Smooth muscle cell (in vitro differentiated cells): ENCODE data around the gene GPHA2. TPM values are rescaled to one million over a fixed set of nuclear protein-coding genes. Genes with fewer than 3 reads are reported as not detected.

Experiments
- DNase-seq: peaks from one replicate; lab custom pipeline; 2025; ENCODE audit not compliant: unreplicated experiment; lab: John Stamatoyannopoulos, UW
- H2AFZ ChIP-seq: fragments of 200-600 bp; sonication (generic); 2 replicates; pipeline ENCODE4 v1.6.0; 2016; ENCODE audit warnings: antibody characterized with exemption, low read depth, mild to moderate bottlenecking
- H3F3A ChIP-seq: fragments of 200-600 bp; sonication (generic); 2 replicates; pipeline ENCODE4 v1.6.0; 2017; ENCODE audit warnings: antibody characterized with exemption, low read depth
- H3K27ac ChIP-seq: fragments of 200-600 bp; sonication (generic); 2 replicates; pipeline ENCODE4 v1.5.1; 2016; ENCODE audit warnings: low read depth, mild to moderate bottlenecking
- H3K27me3 ChIP-seq: fragments of 200-600 bp; sonication (generic); 2 replicates; pipeline ENCODE4 v1.6.1; 2016; ENCODE audit warnings: low read depth, mild to moderate bottlenecking
- H3K36me3 ChIP-seq: fragments of 200-600 bp; sonication (generic); 2 replicates; pipeline ENCODE4 v1.5.1; 2016; ENCODE audit warnings: low read depth
- H3K4me1 ChIP-seq: fragments of 200-600 bp; sonication (generic); 2 replicates; pipeline ENCODE4 v1.5.1; 2016; ENCODE audit warnings: low read depth
- H3K4me2 ChIP-seq: fragments of 200-600 bp; sonication (generic); 2 replicates; pipeline ENCODE4 v1.6.0; 2016; ENCODE audit warnings: mild to moderate bottlenecking
- H3K4me3 ChIP-seq: fragments of 200-600 bp; sonication (generic); 2 replicates; pipeline ENCODE4 v1.5.1; 2016; ENCODE audit warnings: mild to moderate bottlenecking
- H3K79me2 ChIP-seq: fragments of 200-600 bp; sonication (generic); 2 replicates; pipeline ENCODE4 v1.6.0; 2016; ENCODE audit warnings: low read depth, mild to moderate bottlenecking
- H3K9ac ChIP-seq: fragments of 200-600 bp; sonication (generic); 2 replicates; pipeline ENCODE4 v1.6.0; 2016; ENCODE audit warnings: low read depth
- H3K9me3 ChIP-seq: fragments of 200-600 bp; sonication (generic); replicated peaks from 2 replicates; pipeline ENCODE4 v1.5.1; 2016; ENCODE audit warnings: low read depth
- H4K20me1 ChIP-seq: fragments of 200-600 bp; sonication (generic); 2 replicates; pipeline ENCODE4 v1.6.0; 2016; ENCODE audit warnings: low read depth
- CTCF ChIP-seq: fragments of 200-600 bp; sonication (generic); IDR thresholded peaks from 2 replicates; pipeline ENCODE4 v1.5.1; 2017; ENCODE audit warnings: borderline replicate concordance, mild to moderate bottlenecking, antibody characterized with exemption; ENCODE audit not compliant: insufficient read depth, poor library complexity, severe bottlenecking
- WGBS: methylation state at CpG from one replicate; pipeline ENCODE4 v1.1.7; 2016; ENCODE audit warnings: low lambda C conversion rate; 5-methylcytosine and 5-hydroxymethylcytosine counted together
- polyA plus RNA-seq: library from polyadenylated mRNA; unstranded; fragments of >200 nt; fragmentation: Nextera tagmentation; extraction: Ambion mirVana; gene quantifications from 2 replicates; pipeline ENCODE4 v1.2.1, GENCODE V29; 2016
- total RNA-seq: library from RNA; depleted of rRNA; stranded (reverse); fragments of >200 nt; gene quantifications from 2 replicates; pipeline ENCODE4 v1.2.3, GENCODE V29; 2014

GPHA2 gene
- total and polyA plus RNA-seq, 2 experiments from 2014 or later: 0.40 TPM; not detected in 1

- Histone ChIP-seq H3K27ac (no peak overlapping the region), H3K4me2 (no peak overlapping the region), H3F3A (no peaks in the 10 kb centered on the region), H3K27me3 (no peaks in the 10 kb centered on the region), H3K4me3 (no peak overlapping the region), H3K9ac (no peak overlapping the region), H3K79me2 (no peaks in the 10 kb centered on the region), H3K9me3 (no peaks in the 10 kb centered on the region), H3K36me3 (no peaks in the 10 kb centered on the region), H3K4me1 (no peaks in the 10 kb centered on the region), H4K20me1 (no peaks in the 10 kb centered on the region), H2AFZ (no peak overlapping the region)
- TF ChIP-seq CTCF: no peak
- 93% methylated on average over 14 of the region's 14 CpGs for WGBS
- no peak for DNase-seq
These were observed 35.4 kb downstream of the GPHA2 start for GRCh38 chr11:64900263-64900678.

- Histone ChIP-seq H3K36me3 (no peaks in the 10 kb centered on the region), H3K9ac (no peak overlapping the region), H3K4me3 (no peak overlapping the region), H3K27ac (no peak overlapping the region), H4K20me1 (no peaks in the 10 kb centered on the region), H3K27me3 (no peaks in the 10 kb centered on the region), H2AFZ (no peak overlapping the region), H3K4me2 (no peak overlapping the region), H3F3A (no peaks in the 10 kb centered on the region), H3K9me3 (no peaks in the 10 kb centered on the region), H3K4me1 (no peaks in the 10 kb centered on the region), H3K79me2 (no peaks in the 10 kb centered on the region)
- WGBS: 97% methylated on average over 19 of the region's 19 CpGs
- no peak for DNase-seq
- no peak for TF ChIP-seq CTCF
These were observed 37.2 kb downstream of the GPHA2 start for GRCh38 chr11:64898541-64898940.

- H3K9ac ChIP-seq: no peak overlapping the region
- H3K4me3 ChIP-seq: no peak overlapping the region
- no peaks in the 10 kb centered on the region for H4K20me1 ChIP-seq
- no peak for TF ChIP-seq CTCF
- H3K36me3 ChIP-seq: no peaks in the 10 kb centered on the region
- WGBS: 99% methylated on average over 9 of the region's 9 CpGs
- no peaks in the 10 kb centered on the region for H3K27me3 ChIP-seq
- no peak overlapping the region for H3K27ac ChIP-seq
- no peaks in the 10 kb centered on the region for H3K4me1 ChIP-seq
- no peaks in the 10 kb centered on the region for H3F3A ChIP-seq
- DNase-seq: no peak
- H3K4me2 ChIP-seq: no peak overlapping the region
- no peaks in the 10 kb centered on the region for H3K79me2 ChIP-seq
- no peak overlapping the region for H2AFZ ChIP-seq
- H3K9me3 ChIP-seq: no peaks in the 10 kb centered on the region
These were observed 37.6 kb downstream of the GPHA2 start for GRCh38 chr11:64898076-64898445.

GRCh38 chr11:64897381-64898075 lies 38.2 kb downstream of the GPHA2 start:
- H3K27ac ChIP-seq: no peak overlapping the region
- H3K4me2 ChIP-seq: no peak overlapping the region
- H3K27me3 ChIP-seq: no peaks in the 10 kb centered on the region
- H2AFZ ChIP-seq: no peak overlapping the region
- H3K4me1 ChIP-seq: no peaks in the 10 kb centered on the region
- 96% methylated on average over 19 of the region's 19 CpGs for WGBS
- TF ChIP-seq CTCF: no peak
- DNase-seq: no peak
- H3K9ac ChIP-seq: no peak overlapping the region
- no peaks in the 10 kb centered on the region for H3K9me3 ChIP-seq
- no peaks in the 10 kb centered on the region for H3K36me3 ChIP-seq
- no peaks in the 10 kb centered on the region for H3K79me2 ChIP-seq
- no peak overlapping the region for H3K4me3 ChIP-seq
- H4K20me1 ChIP-seq: no peaks in the 10 kb centered on the region
- no peaks in the 10 kb centered on the region for H3F3A ChIP-seq
